Gastrocnemius medialis (tissue), 4 donors: ENCODE data around the gene FEV. TPM values are rescaled to one million over a fixed set of nuclear protein-coding genes. Genes with fewer than 3 reads are reported as not detected.

ENCODE experiments used
- ATAC-seq, 2 donors: fragments of 150-250 bp; one replicate each; pipeline ENCODE4 v1.9.1; 2016
- DNase-seq, 2 donors: peaks; one replicate each; pipeline ENCODE4 v3.0.0-alpha.2; 2019
- H3K27ac ChIP-seq, 4 donors: fragments of 200-600 bp; sonication (generic); 1 replicate in 1 of 4; 2 replicates in 3 of 4; pipeline ENCODE4 v1.5.1; 2016 to 2018; ENCODE audit warnings: mild to moderate bottlenecking in 2 of 4, moderate library complexity in 1 of 4
- H3K27me3 ChIP-seq, 3 donors: fragments of 200-600 bp; sonication (generic) in 2 of 3; 1 replicate in 1 of 3; 2 replicates in 2 of 3; pipeline versions ENCODE4 v1.5.1 to v1.6.0; 2016 to 2019; ENCODE audit warnings: mild to moderate bottlenecking in 1 of 3, moderate library complexity in 1 of 3
- H3K36me3 ChIP-seq, 2 donors: fragments of 200-600 bp; sonication (generic) in 1 of 2; one replicate each; pipeline ENCODE4 v1.5.1; 2017 to 2018
- H3K4me1 ChIP-seq, 2 donors: fragments of 200-600 bp; sonication (generic) in 1 of 2; one replicate each; pipeline ENCODE4 v1.5.1; 2016 to 2017; ENCODE audit warnings: mild to moderate bottlenecking in 2 of 2
- H3K4me3 ChIP-seq, 4 donors: fragments of 200-600 bp; sonication (generic) in 3 of 4; 1 replicate in 1 of 4; 2 replicates in 3 of 4; pipeline ENCODE4 v1.5.1; 2016 to 2019; ENCODE audit warnings: mild to moderate bottlenecking in 2 of 4
- H3K9me3 ChIP-seq, 3 donors: fragments of 200-600 bp; sonication (generic) in 2 of 3; 1 replicate in 1 of 3; 2 replicates in 2 of 3; pipeline ENCODE4 v1.5.1; 2016 to 2019
- CTCF ChIP-seq, 5 experiments: fragments of 450-650 bp in 3 of 5; fragments of 200-600 bp in 2 of 5; sonication (generic) in 2 of 5; IDR thresholded peaks in 4 of 5; conservative IDR thresholded peaks in 1 of 5; 1 replicate in 4 of 5; 2 replicates in 1 of 5; pipeline ENCODE4 v1.5.1; 2016 to 2019; ENCODE audit warnings: antibody characterized with exemption in 5 of 5, mild to moderate bottlenecking in 3 of 5, moderate library complexity in 3 of 5
- POLR2A ChIP-seq, 2 donors: fragments of 450-650 bp; IDR thresholded peaks; one replicate each; pipeline ENCODE4 v1.6.1; 2017; ENCODE audit warnings: antibody characterized with exemption in 2 of 2, mild to moderate bottlenecking in 2 of 2, moderate library complexity in 2 of 2
- in situ Hi-C, 4 donors: fragments of 200-750 bp; cut with MboI; loops; one replicate each; pipeline versions ENCODE4 v1.15.0 to v1.8.0; 2017; ENCODE audit warnings: low sequenced_read_pairs in 4 of 4
- intact Hi-C: fragments of 100-400 bp; cut with DNase I; formaldehyde crosslinking; loops from one replicate; pipeline ENCODE4 v1.15.1; 2023; ENCODE audit warnings: low total_unique reads
- total RNA-seq, 4 donors: library from RNA; depleted of rRNA; stranded (reverse); fragments of >200 nt; gene quantifications; one replicate each; pipeline versions ENCODE4 v1.1.0 to v1.2.3, GENCODE V29; 2016

The FEV gene
- total RNA-seq, 4 donors from 2014 or later: not detected

GRCh38 chr2:219003979-219004378, 19.0 kb upstream of the FEV start:
- Histone ChIP-seq H3K4me1 (peaks cover 0 to 15% of the 10 kb centered on the region in 2 donors), H3K27ac (no peak overlapping the region), H3K9me3 (no peaks in the 10 kb centered on the region), H3K4me3 (no peak overlapping the region), H3K27me3 (peaks cover 50 to 64% (median 62%) of the 10 kb centered on the region in 3 donors), H3K36me3 (no peaks in the 10 kb centered on the region)
- ATAC-seq (no peak), DNase-seq (no peak)
- in situ Hi-C loops (loop anchor here in 1 of 4 donors (25.0 kb wide), 1 partner anchor 308 kb away; the partner anchor contains the start of gene PTPRN), intact Hi-C loops (no loop called here)
- no peak for TF ChIP-seq CTCF (IDR thresholded peaks at IDR 0.05 in 4 of 5, conservative IDR thresholded peaks at IDR 0.05 in 1 of 5)
- TF ChIP-seq POLR2A (IDR thresholded peaks at IDR 0.05): no peak

GRCh38 chr2:219003267-219003634, 18.3 kb upstream of the FEV start:
- DNase-seq: no peak
- TF ChIP-seq CTCF (IDR thresholded peaks at IDR 0.05 in 4 of 5, conservative IDR thresholded peaks at IDR 0.05 in 1 of 5) (peak in 1 of 5 experiments; percentile 3), POLR2A (IDR thresholded peaks at IDR 0.05) (no peak)
- Histone ChIP-seq H3K36me3 (no peaks in the 10 kb centered on the region), H3K27ac (no peak overlapping the region), H3K4me1 (peaks cover 0 to 15% of the 10 kb centered on the region in 2 donors), H3K9me3 (no peaks in the 10 kb centered on the region), H3K27me3 (peaks cover 50 to 63% (median 57%) of the 10 kb centered on the region in 3 donors), H3K4me3 (peak overlapping the region in 1 of 4 donors; percentile 36)
- intact Hi-C loops (no loop called here), in situ Hi-C loops (loop anchor here in 1 of 4 donors (25.0 kb wide), 1 partner anchor 309 kb away; the partner anchor contains the start of gene PTPRN)
- no peak for ATAC-seq

- H3K4me3 ChIP-seq: peak overlapping the region in 1 of 4 donors; percentile 36
- H3K9me3 ChIP-seq: no peaks in the 10 kb centered on the region
These were observed 17.6 kb upstream of the FEV start for GRCh38 chr2:219002395-219003266.

More at GRCh38 chr2:219002395-219003266, 17.6 kb upstream of the FEV start:
- H3K27me3 ChIP-seq: peaks cover 50 to 63% (median 56%) of the 10 kb centered on the region in 3 donors
- no peak overlapping the region for H3K27ac ChIP-seq
- ATAC-seq (no peak), DNase-seq (no peak)
- in situ Hi-C loops: loop anchor here in 1 of 4 donors (25.0 kb wide), 1 partner anchor 310 kb away; the partner anchor contains the start of gene PTPRN
- intact Hi-C loops: no loop called here
- H3K4me1 ChIP-seq: peaks cover 0 to 15% of the 10 kb centered on the region in 2 donors
- TF ChIP-seq CTCF (IDR thresholded peaks at IDR 0.05 in 4 of 5, conservative IDR thresholded peaks at IDR 0.05 in 1 of 5): peak in 2 of 5 experiments; percentile 39 to 59
- TF ChIP-seq POLR2A (IDR thresholded peaks at IDR 0.05): no peak
- H3K36me3 ChIP-seq: no peaks in the 10 kb centered on the region
